K562 (cell line): ENCODE measurements around the gene RCOR1. TPM values are rescaled to one million over a fixed set of nuclear protein-coding genes. Genes with fewer than 3 reads are reported as not detected.

Experiments used
- BCOR ChIP-seq: fragments of 450-650 bp; IDR thresholded peaks from 2 replicates; pipeline ENCODE4 v1.6.1; 2016
- CBFA2T3 ChIP-seq: fragments of 450-650 bp; IDR thresholded peaks from 2 replicates; pipeline ENCODE4 v1.6.1; 2017
- EGR1 ChIP-seq: fragments of 450-650 bp; conservative IDR thresholded peaks from 2 replicates; pipeline ENCODE4 v1.6.1; 2017; ENCODE audit warnings: mild to moderate bottlenecking
- GABPB2 ChIP-seq: fragments of 250-450 bp; sonication (Bioruptor Pico); conservative IDR thresholded peaks from 2 replicates; pipeline ENCODE4 v1.5.1; 2021; ENCODE audit warnings: mild to moderate bottlenecking
- HDAC2 ChIP-seq: fragments of 450-650 bp; IDR thresholded peaks from 2 replicates; pipeline ENCODE4 v1.6.1; 2016; ENCODE audit warnings: mild to moderate bottlenecking
- HMG20B ChIP-seq: fragments of 250-450 bp; sonication (Bioruptor Pico); IDR thresholded peaks from 2 replicates; pipeline ENCODE4 v1.5.0; 2021; ENCODE audit warnings: mild to moderate bottlenecking
- HSF4 ChIP-seq: fragments of 250-450 bp; sonication (Bioruptor Pico); IDR thresholded peaks from 2 replicates; pipeline ENCODE4 v2.1.2; 2022; ENCODE audit warnings: mild to moderate bottlenecking, moderate library complexity, borderline replicate concordance
- POLR2AphosphoS2 ChIP-seq: IDR thresholded peaks from 2 replicates; pipeline ENCODE4 v1.6.1; 2012; ENCODE audit warnings: low read length, improper control_type of control experiment
- PTTG1 ChIP-seq: fragments of 450-650 bp; IDR thresholded peaks from 2 replicates; pipeline ENCODE4 v1.6.1; 2016; ENCODE audit warnings: low read depth, mild to moderate bottlenecking, missing genetic modification characterization, missing compliant biosample characterization
- RUNX1 ChIP-seq: sonication (generic); IDR thresholded peaks from 2 replicates; pipeline ENCODE4 v1.6.1; 2016; ENCODE audit warnings: antibody characterized with exemption, low read depth
- SMARCA5 ChIP-seq: fragments of 450-650 bp; IDR thresholded peaks from 2 replicates; pipeline ENCODE4 v1.6.1; 2016
- TAF1 ChIP-seq: IDR thresholded peaks from 2 replicates; pipeline ENCODE4 v1.6.1; 2011; ENCODE audit warnings: mild to moderate bottlenecking, low read length, moderate library complexity; ENCODE audit not compliant: insufficient read depth, control insufficient read depth, severe bottlenecking; ENCODE audit errors: extremely low read depth
- TFE3 ChIP-seq: fragments of 450-650 bp; formaldehyde crosslinking; IDR thresholded peaks from 2 replicates; pipeline ENCODE4 v1.4.0; 2020; ENCODE audit warnings: mild to moderate bottlenecking, mixed read lengths
- WHSC1 ChIP-seq: IDR thresholded peaks from one replicate; pipeline ENCODE4 v1.6.1; 2012; ENCODE audit warnings: low read length, control low read depth, inconsistent platforms
- ZFP1 ChIP-seq: fragments of 450-650 bp; formaldehyde crosslinking; IDR thresholded peaks from 2 replicates; pipeline ENCODE4 v1.4.0; 2020; ENCODE audit warnings: mild to moderate bottlenecking, mixed read lengths
- ZNF318 ChIP-seq, 2 experiments: fragments of 450-650 bp; IDR thresholded peaks; 2 replicates each; pipeline ENCODE4 v1.6.1; 2016; ENCODE audit warnings: mild to moderate bottlenecking in 2 of 2, borderline replicate concordance in 1 of 2, low read depth in 1 of 2, moderate library complexity in 1 of 2
- ZNF384 ChIP-seq: IDR thresholded peaks from 2 replicates; pipeline ENCODE4 v1.6.1; 2012; ENCODE audit warnings: low read depth, low read length, improper control_type of control experiment
- ZNF76 ChIP-seq: fragments of 250-450 bp; sonication (Bioruptor Pico); IDR thresholded peaks from 2 replicates; pipeline ENCODE4 v1.4.0; 2020; ENCODE audit warnings: mild to moderate bottlenecking, moderate library complexity, borderline replicate concordance
- polyA plus RNA-seq, 8 experiments: library from polyadenylated mRNA; depleted of rRNA in 4 of 8; stranded (reverse) in 5 of 8; unstranded in 3 of 8; fragments of >200 nt; fragmentation: Nextera tagmentation in 2 of 8; fragmentation: Illumina TruSeq in 1 of 8; extraction: Ambion mirVana in 2 of 8; extraction: Trizol in 1 of 8; gene quantifications; 2 replicates each; pipeline versions ENCODE4 v1.2.1 to v1.2.3, GENCODE V29; 2011 to 2014; ENCODE audit warnings: inconsistent platforms in 1 of 8, missing spikeins in 1 of 8
- total RNA-seq, 7 experiments: library from RNA; depleted of rRNA in 6 of 7; stranded (reverse); fragments of >200 nt in 6 of 7; fragmentation: Illumina TruSeq in 2 of 7; extraction: Trizol in 2 of 7; gene quantifications; 2 replicates each; pipeline versions ENCODE4 v1.2.1 to v1.2.3, GENCODE V29; 2011 to 2021; ENCODE audit warnings: low replicate concordance in 1 of 7

RCOR1 gene
- total and polyA plus RNA-seq, 9 of the 15 experiments (the other 6 are each of a cell fraction or from before 2014, with no cell fraction given): 8.5 to 47.9 (median 20.9) TPM

- TF ChIP-seq RUNX1 (peak; percentile 69; the same call in 1 of the 2 replicates), SMARCA5 (peak; percentile 76), HDAC2 (peak; percentile 86), TFE3 (CRISPR knock-in tag) (no peak), TAF1 (peak; percentile 86), GABPB2 (CRISPR knock-in tag) (no peak), HMG20B (CRISPR knock-in tag) (no peak), WHSC1 (no peak), PTTG1 (tag) (no peak), EGR1 (peak; percentile 98), ZNF384 (no peak), ZFP1 (no peak), ZNF76 (CRISPR knock-in tag) (no peak), CBFA2T3 (peak; percentile 85), HSF4 (CRISPR knock-in tag) (no peak), ZNF318 (IDR thresholded peaks at IDR 0.05; ENCODE audit: borderline replicate concordance in 1 of 2, low read depth in 1 of 2) (no peak), POLR2AphosphoS2 (no peak; the same call in 1 of the 2 replicates), BCOR (peak; percentile 96)
Observed at GRCh38 chr14:102551995-102552705, 40.3 kb upstream of the RCOR1 start (continued).
